DND-41 (cell line): Measurements from ENCODE around the gene DNAH1.

Source experiments
- EZH2 ChIP-seq: IDR thresholded peaks from 3 replicates; pipeline ENCODE4 v1.6.1; 2012; ENCODE audit warnings: borderline replicate concordance, low read depth, mild to moderate bottlenecking, moderate library complexity, low read length, inconsistent platforms; ENCODE audit not compliant: severe bottlenecking
- TF ChIP-seq, protein P1 (sequence below): IDR thresholded peaks from 2 replicates; pipeline ENCODE4 v1.5.1; 2012; ENCODE audit warnings: borderline replicate concordance, low read length, moderate library complexity, mild to moderate bottlenecking; ENCODE audit not compliant: poor library complexity, severe bottlenecking; ENCODE audit errors: extremely low read depth

DNA sequence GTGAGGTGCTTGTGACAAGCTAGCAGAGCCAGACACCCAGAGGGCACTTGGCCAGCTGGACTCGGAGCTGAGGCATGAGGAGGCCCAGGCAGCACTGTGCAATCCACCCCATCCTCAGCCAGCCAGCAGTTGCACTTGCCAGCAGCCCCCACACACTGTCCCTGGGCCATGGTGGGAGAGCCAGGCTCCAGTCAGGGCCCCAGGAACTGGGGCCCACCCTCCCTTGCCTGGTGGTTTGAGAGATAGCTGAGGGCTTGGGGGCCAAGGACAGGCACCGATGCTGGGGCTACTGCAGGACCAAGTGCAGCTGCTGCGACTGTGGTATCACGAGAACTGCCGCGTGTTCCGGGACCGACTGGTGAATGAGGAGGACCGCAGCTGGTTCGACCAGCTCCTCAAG is 63.5 kb downstream of the DNAH1 start:
- TF ChIP-seq, protein P1, sequence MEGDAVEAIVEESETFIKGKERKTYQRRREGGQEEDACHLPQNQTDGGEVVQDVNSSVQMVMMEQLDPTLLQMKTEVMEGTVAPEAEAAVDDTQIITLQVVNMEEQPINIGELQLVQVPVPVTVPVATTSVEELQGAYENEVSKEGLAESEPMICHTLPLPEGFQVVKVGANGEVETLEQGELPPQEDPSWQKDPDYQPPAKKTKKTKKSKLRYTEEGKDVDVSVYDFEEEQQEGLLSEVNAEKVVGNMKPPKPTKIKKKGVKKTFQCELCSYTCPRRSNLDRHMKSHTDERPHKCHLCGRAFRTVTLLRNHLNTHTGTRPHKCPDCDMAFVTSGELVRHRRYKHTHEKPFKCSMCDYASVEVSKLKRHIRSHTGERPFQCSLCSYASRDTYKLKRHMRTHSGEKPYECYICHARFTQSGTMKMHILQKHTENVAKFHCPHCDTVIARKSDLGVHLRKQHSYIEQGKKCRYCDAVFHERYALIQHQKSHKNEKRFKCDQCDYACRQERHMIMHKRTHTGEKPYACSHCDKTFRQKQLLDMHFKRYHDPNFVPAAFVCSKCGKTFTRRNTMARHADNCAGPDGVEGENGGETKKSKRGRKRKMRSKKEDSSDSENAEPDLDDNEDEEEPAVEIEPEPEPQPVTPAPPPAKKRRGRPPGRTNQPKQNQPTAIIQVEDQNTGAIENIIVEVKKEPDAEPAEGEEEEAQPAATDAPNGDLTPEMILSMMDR = no peak
- no peak for TF ChIP-seq EZH2
